ENCODE data around the gene CHST3.

GRCh38 chr10:72025832-72026231, 61.6 kb downstream of the CHST3 start:
- TF ChIP-seq POLR2AphosphoS5 (IDR thresholded peaks at IDR 0.05) (no peak), CTCF (IDR thresholded peaks at IDR 0.05; ENCODE audit: poor library complexity, severe bottlenecking) (no peak), EP300 (conservative IDR thresholded peaks at IDR 0.05; ENCODE audit: poor library complexity, severe bottlenecking) (no peak), EZH2 (IDR thresholded peaks at IDR 0.05; ENCODE audit: borderline replicate concordance, insufficient read depth, low read length, poor library complexity, severe bottlenecking) (no peak), MXI1 (conservative IDR thresholded peaks at IDR 0.05; ENCODE audit: poor library complexity, severe bottlenecking) (no peak)
